NB4 (cell line): ENCODE results near the gene RGS1.

Source experiments
- CTCF ChIP-seq: IDR thresholded peaks from one replicate; pipeline ENCODE4 v1.5.1; 2012; ENCODE audit warnings: low read depth, low read length
- MAX ChIP-seq: IDR thresholded peaks from 2 replicates; pipeline ENCODE4 v1.6.1; 2011; ENCODE audit warnings: low read depth, low read length
- MYC ChIP-seq: IDR thresholded peaks from 2 replicates; pipeline ENCODE4 v1.6.1; 2011; ENCODE audit warnings: low read depth, low read length
- POLR2A ChIP-seq: IDR thresholded peaks from 2 replicates; pipeline ENCODE4 v1.6.1; 2011; ENCODE audit warnings: mild to moderate bottlenecking; ENCODE audit not compliant: insufficient read length; ENCODE audit errors: extremely low read depth

GRCh38 chr1:192539297-192540092 is 36.1 kb upstream of the RGS1 start:
- no peak for TF ChIP-seq MYC
- no peak for TF ChIP-seq POLR2A
- TF ChIP-seq CTCF, result no peak
- TF ChIP-seq MAX, result no peak
